HepG2 (cell line): ENCODE results near the gene AIP. TPM values are rescaled to one million over a fixed set of nuclear protein-coding genes. Genes with fewer than 3 reads are reported as not detected.

Experiments
- ARID2 ChIP-seq: sonication (generic); formaldehyde crosslinking; IDR thresholded peaks from 2 replicates; pipeline ENCODE4 v1.8.1; 2022; ENCODE audit warnings: mild to moderate bottlenecking, missing genetic modification reagents, borderline replicate concordance
- CREB3 ChIP-seq: sonication (generic); formaldehyde crosslinking; IDR thresholded peaks from 2 replicates; pipeline ENCODE4 v1.5.0; 2020; ENCODE audit warnings: missing genetic modification reagents
- ELF4 ChIP-seq: sonication (generic); formaldehyde crosslinking; IDR thresholded peaks from 2 replicates; pipeline ENCODE4 v1.5.0; 2020; ENCODE audit warnings: missing genetic modification reagents, mild to moderate bottlenecking, moderate library complexity, borderline replicate concordance
- MAFG ChIP-seq: sonication (generic); formaldehyde crosslinking; IDR thresholded peaks from 2 replicates; pipeline ENCODE4 v1.5.1; 2020; ENCODE audit warnings: mild to moderate bottlenecking, missing genetic modification reagents
- MEF2D ChIP-seq: sonication (generic); formaldehyde crosslinking; IDR thresholded peaks from 2 replicates; pipeline ENCODE4 v1.5.1; 2020; ENCODE audit warnings: mild to moderate bottlenecking, missing genetic modification reagents
- NFYC ChIP-seq: IDR thresholded peaks from 2 replicates; pipeline ENCODE4 v1.6.1; 2016; ENCODE audit warnings: missing genetic modification reagents, missing compliant biosample characterization
- PHF20 ChIP-seq: sonication (generic); formaldehyde crosslinking; IDR thresholded peaks from 2 replicates; pipeline ENCODE4 v1.5.0; 2020; ENCODE audit warnings: mild to moderate bottlenecking, missing genetic modification reagents
- RCOR2 ChIP-seq: IDR thresholded peaks from 2 replicates; pipeline ENCODE4 v1.6.1; 2016; ENCODE audit warnings: missing biosample characterization, missing genetic modification reagents
- SAP130 ChIP-seq: IDR thresholded peaks from 2 replicates; pipeline ENCODE4 v1.6.1; 2016; ENCODE audit warnings: low read depth
- TAF1 ChIP-seq: sonication (generic); formaldehyde crosslinking; IDR thresholded peaks from 2 replicates; pipeline ENCODE4 v1.4.0; 2020; ENCODE audit warnings: missing genetic modification reagents
- TRIM22 ChIP-seq: fragments of 450-650 bp; IDR thresholded peaks from 2 replicates; pipeline ENCODE4 v1.6.1; 2017
- ZMYM3 ChIP-seq: sonication (generic); formaldehyde crosslinking; IDR thresholded peaks from 2 replicates; pipeline ENCODE4 v1.5.1; 2020; ENCODE audit warnings: mild to moderate bottlenecking, missing genetic modification reagents
- ZNF225 ChIP-seq: sonication (generic); formaldehyde crosslinking; IDR thresholded peaks from 2 replicates; pipeline ENCODE4 v1.4.0; 2020; ENCODE audit warnings: mild to moderate bottlenecking, missing genetic modification reagents
- ZNF326 ChIP-seq: sonication (generic); formaldehyde crosslinking; IDR thresholded peaks from 2 replicates; pipeline ENCODE4 v1.4.0; 2020; ENCODE audit warnings: missing genetic modification reagents, borderline replicate concordance
- ZNF549 ChIP-seq: sonication (generic); formaldehyde crosslinking; IDR thresholded peaks from 2 replicates; pipeline ENCODE4 v1.5.0; 2020; ENCODE audit warnings: missing genetic modification reagents
- ZNF550 ChIP-seq: sonication (generic); formaldehyde crosslinking; IDR thresholded peaks from 2 replicates; pipeline ENCODE4 v1.4.0; 2020; ENCODE audit warnings: mild to moderate bottlenecking, missing genetic modification reagents, borderline replicate concordance
- ZNF597 ChIP-seq: sonication (generic); formaldehyde crosslinking; IDR thresholded peaks from 2 replicates; pipeline ENCODE4 v1.5.0; 2020; ENCODE audit warnings: missing genetic modification reagents
- ZNF629 ChIP-seq: sonication (generic); formaldehyde crosslinking; conservative IDR thresholded peaks from 2 replicates; pipeline ENCODE4 v1.5.0; 2020; ENCODE audit warnings: missing genetic modification reagents
- ZNF83 ChIP-seq: sonication (generic); formaldehyde crosslinking; IDR thresholded peaks from 2 replicates; pipeline ENCODE4 v1.4.0; 2020; ENCODE audit warnings: missing genetic modification reagents, mild to moderate bottlenecking, borderline replicate concordance
- ZNF878 ChIP-seq: sonication (generic); formaldehyde crosslinking; IDR thresholded peaks from 2 replicates; pipeline ENCODE4 v1.8.1; 2023; ENCODE audit warnings: mild to moderate bottlenecking, missing genetic modification reagents, moderate library complexity
- polyA plus RNA-seq, 8 experiments: library from polyadenylated mRNA; depleted of rRNA in 3 of 8; stranded (reverse) in 7 of 8; unstranded in 1 of 8; fragments of >200 nt; fragmentation: Illumina TruSeq in 4 of 8; extraction: Trizol in 4 of 8; gene quantifications; 2 replicates each; pipeline versions ENCODE4 v1.2.1 to v1.2.3, GENCODE V29; 2011 to 2016; ENCODE audit warnings: low read depth in 4 of 8, missing spikeins in 1 of 8, mixed read lengths in 1 of 8; ENCODE audit not compliant: insufficient read depth in 1 of 8
- total RNA-seq, 5 experiments: library from RNA; depleted of rRNA; stranded (reverse); fragments of >200 nt; fragmentation: Illumina TruSeq; extraction: Trizol; gene quantifications; 2 replicates each; pipeline ENCODE4 v1.2.3, GENCODE V29; 2016; ENCODE audit warnings: low read depth in 1 of 5
- TF ChIP-seq, protein P1 (sequence below): sonication (generic); formaldehyde crosslinking; IDR thresholded peaks from 2 replicates; pipeline ENCODE4 v1.8.0; 2022; ENCODE audit warnings: low read depth, missing genetic modification reagents
- TF ChIP-seq, protein P2 (sequence below): sonication (generic); formaldehyde crosslinking; IDR thresholded peaks from 2 replicates; pipeline ENCODE4 v1.8.1; 2023; ENCODE audit warnings: mild to moderate bottlenecking, moderate library complexity, missing genetic modification reagents
- TF ChIP-seq, protein P3 (sequence below): sonication (generic); formaldehyde crosslinking; IDR thresholded peaks from 2 replicates; pipeline ENCODE4 v1.8.0; 2022; ENCODE audit warnings: missing genetic modification reagents, mild to moderate bottlenecking, moderate library complexity, borderline replicate concordance

AIP gene
- total and polyA plus RNA-seq, 2 of the 13 experiments (the other 11 are each of a cell fraction or from before 2014, with no cell fraction given) = 51.8 to 110 TPM

GRCh38 chr11:67508486-67509121 is 25.8 kb downstream of the AIP start (continued):
- TF ChIP-seq, protein P1, sequence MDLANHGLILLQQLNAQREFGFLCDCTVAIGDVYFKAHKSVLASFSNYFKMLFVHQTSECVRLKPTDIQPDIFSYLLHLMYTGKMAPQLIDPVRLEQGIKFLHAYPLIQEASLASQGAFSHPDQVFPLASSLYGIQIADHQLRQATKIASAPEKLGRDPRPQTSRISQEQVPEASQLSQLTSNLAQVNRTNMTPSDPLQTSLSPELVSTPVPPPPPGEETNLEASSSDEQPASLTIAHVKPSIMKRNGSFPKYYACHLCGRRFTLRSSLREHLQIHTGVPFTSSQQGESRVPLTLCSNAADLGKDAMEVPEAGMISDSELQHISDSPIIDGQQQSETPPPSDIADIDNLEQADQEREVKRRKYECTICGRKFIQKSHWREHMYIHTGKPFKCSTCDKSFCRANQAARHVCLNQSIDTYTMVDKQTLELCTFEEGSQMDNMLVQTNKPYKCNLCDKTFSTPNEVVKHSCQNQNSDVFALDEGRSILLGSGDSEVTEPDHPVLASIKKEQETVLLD = no peak
- TF ChIP-seq ZMYM3 (CRISPR knock-in tag) (no peak), ZNF549 (no peak), TRIM22 (no peak), ZNF597 (CRISPR knock-in tag) (no peak), ZNF550 (CRISPR knock-in tag) (no peak), PHF20 (CRISPR knock-in tag) (peak; percentile 67), ZNF225 (no peak), CREB3 (CRISPR knock-in tag) (no peak), SAP130 (CRISPR knock-in tag) (peak; percentile 81), MEF2D (CRISPR knock-in tag) (0 out of 2 replicates have a peak, but pooled peaks have one; percentile 30), RCOR2 (CRISPR knock-in tag) (no peak), MAFG (no peak), ZNF878 (no peak), ZNF83 (no peak), NFYC (peak; percentile 76), ZNF629 (CRISPR knock-in tag) (0 out of 2 replicates have a peak, but pooled peaks have one; percentile 10), ARID2 (CRISPR knock-in tag) (no peak), ELF4 (CRISPR knock-in tag) (peak; percentile 37; the same call in 1 of the 2 replicates), TAF1 (CRISPR knock-in tag) (no peak; the same call in none of the 2 replicates), ZNF326 (CRISPR knock-in tag) (no peak)
- TF ChIP-seq, protein P2, sequence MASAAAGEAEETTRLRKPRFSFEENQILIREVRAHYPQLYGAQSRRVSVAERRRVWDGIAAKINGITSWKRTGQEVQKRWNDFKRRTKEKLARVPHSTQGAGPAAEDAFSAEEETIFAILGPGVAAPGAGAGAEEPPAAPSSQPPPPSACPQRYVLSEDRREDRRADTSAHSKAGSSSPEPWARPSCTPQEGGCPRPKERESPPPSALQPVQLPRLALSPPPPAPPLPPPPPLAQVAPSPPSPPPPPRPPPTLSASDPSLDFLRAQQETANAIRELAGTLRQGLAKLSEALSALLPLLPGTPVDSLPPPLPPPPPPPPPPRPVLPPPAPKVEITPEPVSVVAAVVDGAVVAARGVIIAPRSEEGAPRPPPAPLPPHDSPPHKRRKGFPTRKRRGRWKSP (CRISPR knock-in tag) = peak; percentile 35; the same call in 1 of the 2 replicates
- TF ChIP-seq, protein P3, sequence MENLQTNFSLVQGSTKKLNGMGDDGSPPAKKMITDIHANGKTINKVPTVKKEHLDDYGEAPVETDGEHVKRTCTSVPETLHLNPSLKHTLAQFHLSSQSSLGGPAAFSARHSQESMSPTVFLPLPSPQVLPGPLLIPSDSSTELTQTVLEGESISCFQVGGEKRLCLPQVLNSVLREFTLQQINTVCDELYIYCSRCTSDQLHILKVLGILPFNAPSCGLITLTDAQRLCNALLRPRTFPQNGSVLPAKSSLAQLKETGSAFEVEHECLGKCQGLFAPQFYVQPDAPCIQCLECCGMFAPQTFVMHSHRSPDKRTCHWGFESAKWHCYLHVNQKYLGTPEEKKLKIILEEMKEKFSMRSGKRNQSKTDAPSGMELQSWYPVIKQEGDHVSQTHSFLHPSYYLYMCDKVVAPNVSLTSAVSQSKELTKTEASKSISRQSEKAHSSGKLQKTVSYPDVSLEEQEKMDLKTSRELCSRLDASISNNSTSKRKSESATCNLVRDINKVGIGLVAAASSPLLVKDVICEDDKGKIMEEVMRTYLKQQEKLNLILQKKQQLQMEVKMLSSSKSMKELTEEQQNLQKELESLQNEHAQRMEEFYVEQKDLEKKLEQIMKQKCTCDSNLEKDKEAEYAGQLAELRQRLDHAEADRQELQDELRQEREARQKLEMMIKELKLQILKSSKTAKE = no peak
